GM18861 (cell line): ENCODE measurements around the gene KIF19.
"Not testable (repeated sequence)": the region's sequence is repeated elsewhere in the genome, so short reads cannot be mapped to it uniquely, and the experiment has no call there.

ENCODE experiments used
- ATAC-seq: cut with Tn5 transposase; IDR thresholded peaks from one replicate; pipeline ENCODE4 v1.9.1; 2021; ENCODE audit not compliant: unreplicated experiment

The KIF19 gene

DNA sequence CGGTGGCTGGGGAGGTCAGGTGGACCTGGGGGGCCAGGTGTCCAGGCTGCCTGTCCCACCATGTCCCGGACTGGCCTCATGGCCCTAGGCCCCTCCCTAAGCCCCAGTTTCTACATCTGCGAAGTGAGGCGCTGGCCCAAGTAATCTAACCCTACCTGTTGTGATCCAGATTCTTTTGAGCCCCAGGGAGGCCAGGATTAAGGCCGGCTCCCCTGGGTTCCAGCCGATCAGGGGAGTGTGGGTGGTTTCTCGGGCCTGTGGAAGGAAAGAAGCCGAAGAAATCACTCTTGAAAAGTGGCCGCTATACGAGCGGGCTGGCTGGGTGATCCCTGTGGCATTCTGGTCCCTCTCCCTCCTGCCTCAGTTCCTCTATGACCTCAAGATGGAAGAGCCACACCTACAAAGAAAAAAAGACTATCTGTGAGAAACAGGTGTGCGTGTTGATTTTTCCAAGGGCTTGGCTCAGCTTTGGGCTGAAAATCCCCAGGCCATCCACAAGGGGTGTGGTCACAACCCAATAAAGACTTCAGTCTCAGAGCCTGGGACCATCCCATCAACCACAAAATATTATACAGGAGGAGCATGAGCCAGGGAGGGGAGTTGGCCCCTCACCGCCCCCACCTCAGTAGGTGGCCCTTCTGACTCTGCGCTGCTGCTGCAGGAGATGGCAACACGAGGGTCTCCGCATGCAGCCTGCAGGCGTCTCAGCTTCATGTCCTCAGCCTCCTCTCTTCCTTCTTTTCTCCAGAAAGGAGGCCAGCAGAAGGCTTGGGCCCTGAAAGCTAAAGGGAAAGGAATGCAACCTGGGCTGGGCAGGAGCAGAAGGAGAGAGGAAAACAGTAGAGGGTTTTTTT is 61.6 kb downstream of the KIF19 start:
- no peak for ATAC-seq

DNA sequence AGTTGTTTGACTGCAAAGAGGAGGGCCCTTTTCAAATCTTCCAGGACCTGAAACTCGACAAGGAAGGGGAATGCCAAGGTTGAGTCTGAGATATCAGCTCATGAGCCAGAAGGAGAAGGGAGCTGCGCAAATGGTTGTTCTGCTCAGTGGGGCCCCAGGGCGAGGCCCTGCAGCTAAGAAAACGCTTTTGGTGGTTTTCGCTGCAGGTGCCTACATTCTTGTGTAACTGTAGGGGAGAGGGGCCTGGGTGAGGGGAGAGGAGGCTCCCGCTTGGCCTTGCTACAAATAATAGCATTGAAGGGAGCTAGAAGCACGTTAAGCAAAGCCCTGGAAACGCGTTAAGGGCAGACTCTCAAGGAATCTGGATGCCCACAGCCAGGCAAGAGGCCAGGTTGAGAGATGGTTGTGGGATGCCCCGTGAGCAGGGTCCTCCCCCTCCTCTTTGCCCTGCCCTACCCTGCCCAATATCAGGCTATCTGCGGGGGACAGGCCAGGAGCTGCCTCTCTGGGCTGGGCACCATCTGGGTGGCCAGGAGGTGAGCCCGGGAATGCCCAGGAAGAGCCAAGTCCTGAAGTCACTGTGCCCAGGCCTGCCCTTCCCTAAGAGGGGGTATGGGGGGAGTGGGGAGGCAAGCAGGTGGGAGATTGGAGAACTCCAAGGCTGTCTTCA is 63.2 kb downstream of the KIF19 start:
- ATAC-seq: no peak

DNA sequence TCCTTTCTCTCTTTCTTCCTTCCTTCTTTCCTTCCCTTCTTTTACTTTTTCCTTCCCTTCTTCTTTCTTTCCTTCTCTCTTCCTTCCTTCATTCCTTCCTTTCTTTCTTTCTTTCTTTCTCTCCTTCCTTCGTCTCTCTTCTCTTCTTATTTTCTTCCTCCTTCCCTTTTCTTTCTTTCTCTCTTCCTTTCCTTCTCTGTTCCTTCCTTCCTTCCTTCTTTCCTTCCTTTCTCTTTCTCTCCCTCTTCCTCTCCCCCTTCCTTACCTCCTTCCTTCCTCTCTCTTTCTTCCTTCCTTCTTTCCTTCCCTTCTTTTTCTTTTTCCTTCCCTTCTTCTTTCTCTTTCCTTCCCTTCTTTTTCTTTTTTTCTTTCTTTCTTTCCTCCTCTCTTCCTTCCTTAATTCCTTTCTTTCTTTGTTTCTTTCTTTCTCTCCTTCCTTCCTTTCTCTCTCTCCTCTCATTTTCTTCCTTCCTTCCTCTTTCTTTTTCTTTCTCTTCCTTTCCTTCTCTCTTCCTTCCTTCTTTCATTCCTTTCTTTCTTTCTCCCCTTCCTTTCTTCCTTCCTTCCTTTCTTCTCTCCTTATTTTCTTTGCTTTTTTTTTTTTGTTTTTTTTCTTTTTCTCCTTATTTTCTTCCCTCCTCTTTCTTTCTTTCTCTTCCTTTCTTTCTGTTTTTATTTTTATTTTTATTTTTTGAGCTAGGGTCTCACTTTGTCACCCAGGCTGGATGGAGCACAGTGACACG is 64.1 kb downstream of the KIF19 start:
- no peak for ATAC-seq

DNA sequence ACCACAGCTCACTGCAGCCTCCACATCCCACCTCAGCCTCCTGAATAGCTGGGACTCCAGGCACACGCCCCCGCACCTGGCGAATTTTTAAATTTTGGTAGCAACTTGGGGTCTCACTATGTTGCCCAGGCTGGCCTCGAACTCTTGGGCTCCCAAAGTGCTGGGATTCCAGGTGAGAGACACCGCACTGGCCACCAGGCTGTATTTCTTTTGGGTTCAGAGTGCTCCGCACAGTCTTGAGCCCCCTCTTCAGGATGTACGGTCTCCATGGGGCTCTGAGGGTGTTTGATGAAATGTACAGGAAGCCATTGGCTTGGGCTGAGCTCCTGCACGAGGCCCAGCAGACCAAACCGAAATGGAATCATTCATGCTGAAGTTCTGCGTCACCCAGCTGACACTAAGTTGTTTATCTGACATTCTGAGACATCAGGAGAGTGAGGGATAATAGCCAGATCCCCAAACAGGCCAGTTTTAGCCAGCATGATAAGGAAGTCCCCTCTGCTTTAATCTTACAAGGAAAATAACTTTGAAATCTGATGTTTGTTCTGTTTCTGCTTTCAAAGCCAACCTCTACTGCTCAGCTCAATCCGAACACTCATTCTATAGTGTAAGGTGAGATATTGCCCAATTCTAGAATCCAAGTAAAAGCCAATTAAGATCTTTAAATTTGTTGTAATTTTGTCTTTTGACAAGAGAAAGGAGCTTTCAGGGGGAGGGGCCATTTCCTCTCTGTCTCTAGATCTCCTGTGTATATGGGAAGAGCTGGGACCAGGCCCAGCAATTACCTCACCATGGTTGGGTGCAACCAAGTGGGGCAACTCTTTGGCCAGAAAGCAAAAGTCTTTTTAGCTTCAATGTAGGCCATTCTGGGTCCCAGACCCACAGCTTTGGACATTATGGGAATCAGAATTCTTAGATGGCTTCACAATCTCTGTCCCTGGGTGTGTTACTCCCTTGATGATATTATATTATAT is 64.9 kb downstream of the KIF19 start:
- no peak for ATAC-seq

DNA sequence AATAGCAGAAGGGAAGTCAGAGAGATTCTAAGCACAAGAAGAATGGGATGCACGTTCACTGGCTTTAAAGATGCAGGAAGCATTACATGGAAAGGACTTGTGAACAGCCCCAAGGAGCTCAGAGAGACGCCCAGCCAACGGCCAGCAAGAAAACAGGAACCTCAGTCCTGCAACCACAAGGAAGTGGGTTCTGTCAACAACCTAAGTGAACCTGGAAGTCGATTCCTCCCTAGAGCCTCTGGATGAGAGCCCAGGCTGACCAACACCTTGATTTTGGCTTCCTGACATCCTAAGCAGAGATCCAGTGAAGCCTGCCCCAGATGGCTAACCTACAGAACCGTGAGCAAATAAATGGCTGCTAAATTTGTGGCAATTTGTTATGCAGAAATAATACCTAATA is 65.7 kb downstream of the KIF19 start:
- ATAC-seq: no peak

DNA sequence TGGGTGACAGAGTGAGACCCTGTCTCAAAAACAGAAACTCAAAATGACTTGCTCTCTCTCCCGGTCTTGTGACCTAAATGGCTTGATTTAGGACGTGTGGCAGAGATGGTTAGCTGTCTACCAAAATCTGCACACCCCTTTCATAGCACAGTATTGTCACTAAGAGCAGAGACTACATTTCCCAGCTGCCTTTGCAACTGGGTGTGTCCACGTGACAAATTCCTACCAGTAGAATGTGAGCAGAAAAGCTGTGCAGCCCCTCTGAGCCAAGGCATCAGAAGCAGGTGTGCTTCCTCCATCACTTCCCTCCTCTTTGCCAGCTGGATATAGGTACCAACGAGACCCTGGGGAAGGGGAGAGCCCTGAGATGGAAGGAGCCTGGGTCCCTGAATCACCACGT is 66.8 kb downstream of the KIF19 start:
- ATAC-seq: no peak

DNA sequence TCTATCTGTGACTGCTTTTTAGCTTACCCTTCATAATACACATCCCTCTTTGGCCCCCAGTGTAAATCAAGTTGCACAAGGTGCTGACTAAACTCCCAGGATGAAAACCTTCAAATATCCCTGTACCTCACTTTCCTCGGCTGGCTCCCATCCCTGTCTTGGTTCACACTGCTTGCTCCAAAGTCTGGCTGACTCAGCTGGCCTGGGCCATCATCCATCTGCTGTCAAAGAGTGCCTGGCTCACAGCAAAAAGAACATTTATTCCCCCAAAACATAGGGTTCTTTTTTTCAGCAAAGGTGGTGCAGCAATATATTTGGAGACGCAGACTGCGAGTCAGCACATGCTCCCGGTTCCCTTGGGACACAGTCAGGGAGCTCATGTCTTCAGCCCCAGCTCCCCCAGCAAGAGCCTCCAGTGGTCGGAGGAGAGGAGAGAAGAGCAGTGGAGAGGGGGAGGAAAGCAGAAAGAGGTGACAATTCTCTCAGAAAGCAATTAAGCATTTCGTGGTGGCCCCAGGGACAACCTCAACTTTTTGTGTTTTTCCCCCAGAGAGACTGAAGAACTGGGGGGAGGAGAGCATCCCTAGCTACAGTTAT is 67.4 kb downstream of the KIF19 start:
- no peak for ATAC-seq

DNA sequence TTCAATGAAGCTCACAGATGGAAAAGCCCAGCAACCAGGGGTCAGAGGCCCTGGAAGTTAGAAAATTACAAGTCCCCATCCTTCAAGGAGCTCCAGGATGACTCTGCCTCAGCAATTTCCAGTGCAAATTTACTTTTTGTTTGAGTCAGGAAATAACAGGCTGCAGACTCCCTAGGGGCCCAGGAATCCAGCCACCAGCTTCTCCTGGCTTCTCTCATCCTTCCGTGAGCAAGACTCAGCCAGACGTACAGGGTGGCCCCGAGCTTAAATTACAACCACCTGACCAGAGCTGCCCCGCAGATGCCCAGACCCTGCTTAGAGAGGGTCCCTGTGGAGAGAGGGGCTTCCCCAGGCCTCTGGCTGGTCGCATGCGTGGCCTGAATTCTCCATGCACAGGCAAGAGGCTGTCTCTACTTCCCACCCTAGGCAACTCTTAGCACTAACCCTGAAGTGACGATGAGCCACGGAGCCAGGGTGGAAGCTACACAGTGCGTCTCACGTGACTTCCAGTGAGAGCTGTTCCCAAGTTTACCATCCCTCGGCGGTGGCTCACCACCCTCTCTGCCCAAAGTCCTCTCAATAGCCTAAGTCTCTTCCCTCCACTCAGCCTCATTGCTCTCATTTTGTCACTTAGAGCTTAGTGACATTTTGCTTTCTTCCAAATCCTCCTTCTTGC is 68.4 kb downstream of the KIF19 start:
- ATAC-seq: no peak

DNA sequence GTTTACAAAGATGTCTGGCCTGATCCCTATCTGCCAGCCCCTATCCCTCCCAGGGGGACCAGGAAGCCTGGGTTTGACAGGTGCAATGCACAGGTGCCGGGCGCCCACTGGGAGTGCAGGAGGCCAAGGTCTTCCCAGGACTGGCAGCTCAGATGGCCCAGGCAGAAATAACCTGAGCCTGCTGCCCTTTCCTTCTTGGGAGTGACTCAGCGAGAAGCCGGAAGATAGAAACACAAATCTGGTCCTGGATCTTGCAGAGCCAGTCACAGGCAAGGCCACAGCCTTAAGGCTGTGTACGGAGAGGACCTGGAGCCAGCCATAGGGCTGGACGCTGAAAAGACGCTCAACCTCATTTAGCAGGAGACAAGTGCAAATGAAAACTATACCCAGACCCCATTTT is 69.0 kb downstream of the KIF19 start:
- no peak for ATAC-seq

DNA sequence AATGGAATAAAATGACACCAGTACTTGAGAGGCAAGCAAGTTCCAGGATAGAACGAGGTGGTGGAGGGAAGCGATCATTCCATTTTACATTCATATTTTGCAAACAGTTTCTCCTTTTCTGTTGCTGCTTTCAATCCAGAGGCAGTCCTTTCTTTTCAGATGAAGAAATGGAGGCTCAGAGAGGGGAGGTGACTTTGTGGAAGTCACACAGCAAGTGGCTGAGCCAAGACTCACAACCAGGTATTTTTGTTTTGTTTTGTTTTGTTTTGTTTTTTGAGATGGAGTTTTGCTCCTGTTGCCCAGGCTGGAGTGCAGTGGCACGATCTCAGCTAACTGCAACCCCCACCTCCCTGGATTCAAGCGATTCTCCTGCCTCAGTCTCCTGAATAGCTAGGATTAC is 70.5 kb downstream of the KIF19 start:
- no peak for ATAC-seq

DNA sequence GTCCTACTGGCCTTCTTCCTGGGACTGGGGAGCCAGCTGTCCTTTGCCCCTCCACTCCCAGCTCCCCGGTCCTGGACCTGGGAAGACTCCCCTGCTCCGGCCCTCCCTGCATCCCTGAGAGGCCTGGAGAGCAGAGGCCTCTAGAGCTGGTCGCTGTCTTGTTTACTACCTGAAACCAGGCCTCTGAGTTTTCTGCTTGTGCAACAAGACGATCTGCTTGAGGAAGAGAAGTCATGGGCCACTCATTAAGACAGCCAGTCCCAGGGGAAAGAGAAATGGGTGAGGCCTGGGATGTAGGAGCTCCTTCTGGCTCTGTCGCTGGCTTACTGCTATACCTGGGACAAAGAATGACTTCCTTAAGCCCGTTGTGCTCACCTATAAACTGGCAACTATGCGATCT is 76.0 kb downstream of the KIF19 start:
- ATAC-seq: no peak

DNA sequence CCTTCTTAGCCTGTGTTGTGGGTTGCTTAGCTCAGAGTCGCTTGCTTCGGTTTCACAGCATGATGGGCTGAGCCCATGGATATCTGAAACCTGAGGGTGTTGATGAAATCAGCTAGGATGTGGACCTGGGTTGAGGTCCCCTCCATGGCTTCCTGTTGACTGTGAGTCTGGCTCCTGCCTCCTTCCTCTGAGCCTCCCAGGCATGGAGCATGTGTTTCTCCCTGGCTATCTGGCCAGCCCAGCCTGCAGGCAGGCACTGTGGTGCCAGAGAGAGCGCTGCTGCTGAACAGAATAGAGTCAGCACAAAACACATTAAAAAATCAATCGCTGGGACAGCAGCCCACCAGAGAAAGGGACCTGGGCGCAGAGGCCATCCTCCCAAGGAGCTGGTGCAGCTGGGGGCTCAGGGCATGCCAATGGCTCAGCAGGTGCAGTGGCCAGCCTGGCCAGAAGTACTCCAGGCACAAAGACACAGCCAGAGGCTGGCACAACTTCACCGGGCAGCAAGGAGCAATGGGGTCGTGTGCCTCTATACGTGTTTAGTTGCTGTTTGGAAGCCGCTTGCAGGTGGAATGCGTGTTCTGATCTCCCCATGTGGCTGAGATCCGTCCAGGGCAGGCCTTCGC is 77.6 kb downstream of the KIF19 start:
- no peak for ATAC-seq

DNA sequence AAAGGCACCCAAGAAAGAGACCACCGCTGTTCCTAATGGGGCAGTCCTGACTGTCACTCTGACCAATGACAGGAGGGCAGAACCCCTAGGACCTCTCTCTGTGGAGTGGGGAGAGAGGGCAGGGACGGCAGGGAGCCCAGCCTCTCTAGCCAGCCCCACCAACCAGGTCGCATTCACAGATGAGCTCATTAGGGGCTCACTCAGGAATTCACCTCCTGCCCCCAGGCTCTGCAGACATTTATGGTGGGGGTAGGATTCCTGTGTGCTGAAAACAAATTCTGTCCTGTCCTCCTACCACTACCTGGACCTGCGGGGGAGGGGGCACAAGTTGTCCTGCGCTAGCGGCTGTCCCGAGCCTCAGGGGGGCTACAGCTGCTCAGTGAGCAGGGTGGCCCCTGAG is 78.2 kb downstream of the KIF19 start:
- no peak for ATAC-seq

DNA sequence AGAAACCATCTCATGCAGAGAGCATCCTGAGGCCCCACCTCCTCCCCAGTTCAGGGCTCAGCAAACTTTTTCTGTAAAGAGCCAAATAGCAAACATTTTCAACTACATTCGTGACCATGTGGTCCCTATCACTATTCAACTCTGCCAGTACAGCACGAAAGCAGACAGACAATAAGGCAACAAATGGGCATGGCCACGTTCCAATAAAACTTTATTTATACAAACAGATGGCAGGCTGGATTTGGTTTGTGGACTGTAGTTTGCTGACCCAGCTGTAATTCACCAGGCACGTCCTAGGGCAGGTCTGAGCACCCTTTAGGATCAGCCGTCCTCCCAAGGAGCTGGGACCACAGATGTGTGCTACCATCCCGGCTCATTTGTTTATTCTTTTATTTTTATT is 78.8 kb downstream of the KIF19 start:
- no peak for ATAC-seq

DNA sequence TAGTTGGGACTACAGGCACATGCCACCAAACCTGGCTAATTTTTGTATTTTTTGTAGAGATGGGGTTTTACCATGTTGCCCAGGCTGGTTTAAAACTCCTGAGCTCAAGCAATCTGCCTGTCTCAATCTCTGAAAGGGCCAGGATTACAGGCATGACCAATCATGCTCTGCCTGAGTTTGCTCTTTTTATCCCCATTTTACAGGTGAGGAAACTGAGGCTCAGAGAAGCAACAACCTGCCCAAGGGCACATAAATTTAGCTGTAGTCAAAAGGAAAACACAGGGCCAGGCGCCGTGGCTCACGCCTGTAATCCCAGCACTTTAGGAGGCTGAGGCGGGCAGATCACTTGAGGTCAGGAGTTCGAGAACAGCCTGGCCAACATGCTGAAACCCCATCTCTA is 79.3 kb downstream of the KIF19 start:
- not testable (repeated sequence) for ATAC-seq
